Mesenchymal stem cell (in vitro differentiated cells and primary cell): ENCODE data around the gene FBLN7.
A peak's percentile ranks its signal among the peaks of the same experiment; 100 is the strongest.

Experiments used
- DNase-seq: peaks from one replicate; pipeline ENCODE4 v3.0.0-alpha.2; 2013
- H2AFZ ChIP-seq: one replicate; pipeline ENCODE4 v1.6.1; 2013; ENCODE audit warnings: low read depth, mild to moderate bottlenecking, control low read depth, inconsistent platforms, low read length, moderate library complexity
- H2AK5ac ChIP-seq: 2 replicates; pipeline ENCODE4 v1.6.1; 2013; ENCODE audit warnings: low read length, moderate library complexity, mild to moderate bottlenecking, inconsistent platforms; ENCODE audit not compliant: severe bottlenecking
- H2BK120ac ChIP-seq: one replicate; pipeline ENCODE4 v1.6.1; 2013; ENCODE audit warnings: low read depth, mild to moderate bottlenecking, inconsistent platforms, low read length, moderate library complexity
- H2BK12ac ChIP-seq, 2 experiments: one replicate each; pipeline ENCODE4 v1.6.1; 2013; ENCODE audit warnings: inconsistent platforms in 2 of 2, low read length in 2 of 2, mild to moderate bottlenecking in 2 of 2, moderate library complexity in 2 of 2, control low read depth in 1 of 2
- H2BK15ac ChIP-seq: one replicate; pipeline ENCODE4 v1.6.1; 2013; ENCODE audit warnings: mild to moderate bottlenecking, low read depth, inconsistent platforms; ENCODE audit not compliant: poor library complexity, severe bottlenecking
- H2BK5ac ChIP-seq: 2 replicates; pipeline ENCODE4 v1.6.1; 2013; ENCODE audit warnings: low read depth, mild to moderate bottlenecking, low read length, control low read depth, inconsistent platforms; ENCODE audit not compliant: poor library complexity, severe bottlenecking
- H3K14ac ChIP-seq, 2 experiments: one replicate each; pipeline ENCODE4 v1.6.1; 2013; ENCODE audit warnings: inconsistent platforms in 2 of 2, low read length in 2 of 2, control low read depth in 1 of 2, mild to moderate bottlenecking in 1 of 2, moderate library complexity in 1 of 2
- H3K18ac ChIP-seq, 2 experiments: one replicate each; pipeline ENCODE4 v1.6.1; 2013; ENCODE audit warnings: inconsistent platforms in 2 of 2, low read length in 2 of 2, control low read depth in 1 of 2, low read depth in 1 of 2, mild to moderate bottlenecking in 1 of 2
- H3K23ac ChIP-seq, 2 experiments: one replicate each; pipeline ENCODE4 v1.6.1; 2013; ENCODE audit warnings: inconsistent platforms in 2 of 2, low read length in 2 of 2, mild to moderate bottlenecking in 2 of 2, moderate library complexity in 2 of 2, control low read depth in 1 of 2
- H3K27ac ChIP-seq: 2 replicates; pipeline ENCODE4 v1.5.1; 2013; ENCODE audit warnings: mild to moderate bottlenecking, moderate library complexity, low read length, control low read depth, inconsistent platforms; ENCODE audit not compliant: poor library complexity, severe bottlenecking
- H3K27me3 ChIP-seq, 2 experiments: 2 replicates each; pipeline versions ENCODE4 v1.6.1 to v1.7.0; 2013; ENCODE audit warnings: low read length in 2 of 2, mild to moderate bottlenecking in 2 of 2, moderate library complexity in 2 of 2, control low read depth in 1 of 2, inconsistent platforms in 1 of 2; ENCODE audit not compliant: control insufficient read depth in 1 of 2, insufficient read depth in 1 of 2
- H3K36me3 ChIP-seq, 2 experiments: 2 replicates each; pipeline versions ENCODE4 v1.6.1 to v1.7.0; 2013; ENCODE audit warnings: low read length in 2 of 2, control low read depth in 1 of 2, inconsistent platforms in 1 of 2, low read depth in 1 of 2, mild to moderate bottlenecking in 1 of 2; ENCODE audit not compliant: insufficient read depth in 2 of 2, control insufficient read depth in 1 of 2
- H3K4ac ChIP-seq, 2 experiments: one replicate each; pipeline ENCODE4 v1.6.1; 2013; ENCODE audit warnings: inconsistent platforms in 2 of 2, low read length in 2 of 2, mild to moderate bottlenecking in 2 of 2, moderate library complexity in 2 of 2, control low read depth in 1 of 2, low read depth in 1 of 2
- H3K4me1 ChIP-seq: 2 replicates; pipeline ENCODE4 v1.6.1; 2013; ENCODE audit warnings: low read depth, low read length, control low read depth; ENCODE audit not compliant: control insufficient read depth, insufficient read depth
- H3K4me2 ChIP-seq: 2 replicates; pipeline ENCODE4 v1.6.1; 2013; ENCODE audit warnings: low read length, mild to moderate bottlenecking, inconsistent platforms; ENCODE audit not compliant: poor library complexity, severe bottlenecking
- H3K4me3 ChIP-seq, 2 experiments: 2 replicates each; pipeline versions ENCODE4 v1.5.1 to v1.7.0; 2013; ENCODE audit warnings: low read length in 2 of 2, mild to moderate bottlenecking in 2 of 2, control low read depth in 1 of 2, low read depth in 1 of 2; ENCODE audit not compliant: insufficient read depth in 1 of 2
- H3K79me1 ChIP-seq: replicated peaks from 2 replicates; pipeline ENCODE4 v1.6.1; 2013; ENCODE audit warnings: mild to moderate bottlenecking, control low read depth, low read length, inconsistent platforms; ENCODE audit not compliant: poor library complexity, severe bottlenecking
- H3K9ac ChIP-seq: 2 replicates; pipeline ENCODE4 v1.7.0; 2013; ENCODE audit warnings: mild to moderate bottlenecking, low read length, moderate library complexity
- H3K9me3 ChIP-seq: 2 replicates; pipeline ENCODE4 v1.7.0; 2013; ENCODE audit warnings: mild to moderate bottlenecking, low read length; ENCODE audit not compliant: control insufficient read depth
- H4K8ac ChIP-seq: one replicate; pipeline ENCODE4 v1.6.1; 2013; ENCODE audit warnings: inconsistent platforms, mild to moderate bottlenecking, low read length, moderate library complexity
- H4K91ac ChIP-seq: one replicate; pipeline ENCODE4 v1.6.1; 2013; ENCODE audit warnings: mild to moderate bottlenecking, low read length, inconsistent platforms
- WGBS: methylation state at CpG from one replicate; pipeline ENCODE4 v1.1.7; 2013; ENCODE audit warnings: mixed read lengths; 5-methylcytosine and 5-hydroxymethylcytosine counted together

FBLN7 gene

GRCh38 chr2:112095681-112096080 is 42.5 kb upstream of the FBLN7 start:
- no peak overlapping the region for H2BK5ac ChIP-seq
- H3K9me3 ChIP-seq = no peaks in the 10 kb centered on the region
- H3K27ac ChIP-seq = no peak overlapping the region
- 97% methylated on average over 1 of the region's 1 CpG for WGBS
- peak; percentile 43 for DNase-seq
- peaks cover 7% of the 10 kb centered on the region for H3K79me1 ChIP-seq
- peak overlapping the region; percentile 45 for H3K9ac ChIP-seq
- H2AK5ac ChIP-seq = no peak overlapping the region
- H3K27me3 ChIP-seq = no peaks in the 10 kb centered on the region
- no peak overlapping the region for H3K23ac ChIP-seq
- H4K8ac ChIP-seq = no peak overlapping the region
- H2BK15ac ChIP-seq = no peak overlapping the region
- H3K4me2 ChIP-seq = no peak overlapping the region
- H2AFZ ChIP-seq = no peak overlapping the region
- H3K36me3 ChIP-seq = peaks cover 8 to 64% of the 10 kb centered on the region in 2 experiments
- no peak overlapping the region for H2BK12ac ChIP-seq
- H3K18ac ChIP-seq = no peak overlapping the region
- no peak overlapping the region for H2BK120ac ChIP-seq
- H3K4ac ChIP-seq = no peak overlapping the region
- no peak overlapping the region for H4K91ac ChIP-seq
- H3K4me1 ChIP-seq = peaks cover 4% of the 10 kb centered on the region
- H3K14ac ChIP-seq = no peak overlapping the region
- H3K4me3 ChIP-seq = peak overlapping the region in 1 of 2 experiments; percentile 16

GRCh38 chr2:112096098-112096497 is 42.1 kb upstream of the FBLN7 start:
- Histone ChIP-seq H2BK5ac (no peak overlapping the region), H3K9ac (peak overlapping the region; percentile 45), H4K91ac (no peak overlapping the region), H2AFZ (no peak overlapping the region), H3K23ac (no peak overlapping the region), H3K4me1 (peaks cover 4% of the 10 kb centered on the region), H3K27me3 (no peaks in the 10 kb centered on the region), H3K18ac (no peak overlapping the region), H3K27ac (no peak overlapping the region), H3K79me1 (peaks cover 7% of the 10 kb centered on the region), H3K4ac (no peak overlapping the region), H2BK12ac (no peak overlapping the region), H3K36me3 (peaks cover 8 to 65% of the 10 kb centered on the region in 2 experiments), H4K8ac (no peak overlapping the region), H3K14ac (no peak overlapping the region), H3K9me3 (no peaks in the 10 kb centered on the region), H3K4me3 (peak overlapping the region in 1 of 2 experiments; percentile 16), H3K4me2 (no peak overlapping the region), H2BK15ac (no peak overlapping the region), H2AK5ac (no peak overlapping the region), H2BK120ac (no peak overlapping the region)
- WGBS = 64% methylated on average over 8 of the region's 10 CpGs
- DNase-seq = peak; percentile 51

GRCh38 chr2:112108178-112108832 is 29.9 kb upstream of the FBLN7 start:
- Histone ChIP-seq H2BK12ac (no peak overlapping the region), H2BK120ac (no peak overlapping the region), H4K8ac (no peak overlapping the region), H3K4ac (no peak overlapping the region), H3K4me2 (no peak overlapping the region), H3K14ac (no peak overlapping the region), H3K23ac (no peak overlapping the region), H2AFZ (no peak overlapping the region), H2BK15ac (no peak overlapping the region), H2BK5ac (no peak overlapping the region), H3K27me3 (no peaks in the 10 kb centered on the region), H3K9ac (no peak overlapping the region), H3K18ac (no peak overlapping the region), H3K4me3 (no peak overlapping the region), H4K91ac (no peak overlapping the region), H3K4me1 (no peaks in the 10 kb centered on the region), H3K27ac (no peak overlapping the region), H2AK5ac (no peak overlapping the region), H3K36me3 (peaks cover 13 to 97% of the 10 kb centered on the region in 2 experiments), H3K9me3 (peaks cover 26% of the 10 kb centered on the region), H3K79me1 (peaks cover 6% of the 10 kb centered on the region)
- 100% methylated on average over 1 of the region's 1 CpG for WGBS
- no peak for DNase-seq

GRCh38 chr2:112109278-112109677 is 28.9 kb upstream of the FBLN7 start:
- no peak overlapping the region for H4K91ac ChIP-seq
- H4K8ac ChIP-seq = no peak overlapping the region
- H2BK5ac ChIP-seq = no peak overlapping the region
- no peak overlapping the region for H2AK5ac ChIP-seq
- no peak overlapping the region for H3K4me2 ChIP-seq
- H3K23ac ChIP-seq = no peak overlapping the region
- no peak overlapping the region for H3K18ac ChIP-seq
- H3K4ac ChIP-seq = no peak overlapping the region
- H3K9ac ChIP-seq = no peak overlapping the region
- H3K4me1 ChIP-seq = no peaks in the 10 kb centered on the region
- peaks cover 6% of the 10 kb centered on the region for H3K79me1 ChIP-seq
- H3K27me3 ChIP-seq = no peaks in the 10 kb centered on the region
- no peak for DNase-seq
- H2BK120ac ChIP-seq = no peak overlapping the region
- no peak overlapping the region for H2AFZ ChIP-seq
- H3K27ac ChIP-seq = no peak overlapping the region
- H3K36me3 ChIP-seq = peaks cover 13 to 89% of the 10 kb centered on the region in 2 experiments
- no peak overlapping the region for H2BK15ac ChIP-seq
- no peak overlapping the region for H2BK12ac ChIP-seq
- no peak overlapping the region for H3K14ac ChIP-seq
- H3K4me3 ChIP-seq = no peak overlapping the region
- peaks cover 26% of the 10 kb centered on the region for H3K9me3 ChIP-seq
